Measurements from ENCODE around the gene GUCA2B.

GRCh38 chr1:42130061-42130660, 23.0 kb upstream of the GUCA2B start:
- TF ChIP-seq CTCF (IDR thresholded peaks at IDR 0.05) (no peak), POLR2A (IDR thresholded peaks at IDR 0.05) (no peak)

Measured in transverse colon (tissue), 3 donors.